Measurements from ENCODE around the gene KCTD13. TPM values are rescaled to one million over a fixed set of nuclear protein-coding genes. Genes with fewer than 3 reads are reported as not detected.

The KCTD13 gene
- total RNA-seq, 1 donor from 2014 or later: 31.4 TPM

- DNase-seq (ENCODE audit: low spot score, unreplicated experiment): no peak
- Mint-ChIP-seq H3K9me3 (ENCODE audit: low read depth) (no peaks in the 10 kb centered on the region), H3K4me3 (ENCODE audit: low read depth) (no peak overlapping the region), H3K4me1 (ENCODE audit: low read depth) (peaks cover 26% of the 10 kb centered on the region), H3K27ac (no peak overlapping the region), H3K27me3 (no peaks in the 10 kb centered on the region), H3K36me3 (ENCODE audit: insufficient read depth) (peaks cover 1% of the 10 kb centered on the region)
- no peak for TF ChIP-seq CTCF (IDR thresholded peaks at IDR 0.05; ENCODE audit: unreplicated experiment)
These were observed 3.0 kb downstream of the KCTD13 start for GRCh38 chr16:29922986-29923501.

- H3K4me3 Mint-ChIP-seq (ENCODE audit: low read depth): no peak overlapping the region
These were observed 3.7 kb downstream of the KCTD13 start for GRCh38 chr16:29922326-29922725.

GRCh38 chr16:29921034-29921385 is 5.0 kb downstream of the KCTD13 start:
- TF ChIP-seq CTCF (IDR thresholded peaks at IDR 0.05; ENCODE audit: unreplicated experiment): no peak
- H3K36me3 Mint-ChIP-seq (ENCODE audit: insufficient read depth): peaks cover 8% of the 10 kb centered on the region
- no peak for DNase-seq (ENCODE audit: low spot score, unreplicated experiment)
- no peak overlapping the region for H3K4me3 Mint-ChIP-seq (ENCODE audit: low read depth)
- peaks cover 8% of the 10 kb centered on the region for H3K4me1 Mint-ChIP-seq (ENCODE audit: low read depth)
- H3K27ac Mint-ChIP-seq: no peak overlapping the region
- H3K9me3 Mint-ChIP-seq (ENCODE audit: low read depth): no peaks in the 10 kb centered on the region
- H3K27me3 Mint-ChIP-seq: no peaks in the 10 kb centered on the region

More at GRCh38 chr16:29922326-29922725, 3.7 kb downstream of the KCTD13 start:
- peaks cover 20% of the 10 kb centered on the region for H3K4me1 Mint-ChIP-seq (ENCODE audit: low read depth)
- no peak overlapping the region for H3K27ac Mint-ChIP-seq
- DNase-seq (ENCODE audit: low spot score, unreplicated experiment): no peak
- TF ChIP-seq CTCF (IDR thresholded peaks at IDR 0.05; ENCODE audit: unreplicated experiment): no peak
- H3K27me3 Mint-ChIP-seq: no peaks in the 10 kb centered on the region
- peaks cover 3% of the 10 kb centered on the region for H3K36me3 Mint-ChIP-seq (ENCODE audit: insufficient read depth)
- H3K9me3 Mint-ChIP-seq (ENCODE audit: low read depth): no peaks in the 10 kb centered on the region

DNA sequence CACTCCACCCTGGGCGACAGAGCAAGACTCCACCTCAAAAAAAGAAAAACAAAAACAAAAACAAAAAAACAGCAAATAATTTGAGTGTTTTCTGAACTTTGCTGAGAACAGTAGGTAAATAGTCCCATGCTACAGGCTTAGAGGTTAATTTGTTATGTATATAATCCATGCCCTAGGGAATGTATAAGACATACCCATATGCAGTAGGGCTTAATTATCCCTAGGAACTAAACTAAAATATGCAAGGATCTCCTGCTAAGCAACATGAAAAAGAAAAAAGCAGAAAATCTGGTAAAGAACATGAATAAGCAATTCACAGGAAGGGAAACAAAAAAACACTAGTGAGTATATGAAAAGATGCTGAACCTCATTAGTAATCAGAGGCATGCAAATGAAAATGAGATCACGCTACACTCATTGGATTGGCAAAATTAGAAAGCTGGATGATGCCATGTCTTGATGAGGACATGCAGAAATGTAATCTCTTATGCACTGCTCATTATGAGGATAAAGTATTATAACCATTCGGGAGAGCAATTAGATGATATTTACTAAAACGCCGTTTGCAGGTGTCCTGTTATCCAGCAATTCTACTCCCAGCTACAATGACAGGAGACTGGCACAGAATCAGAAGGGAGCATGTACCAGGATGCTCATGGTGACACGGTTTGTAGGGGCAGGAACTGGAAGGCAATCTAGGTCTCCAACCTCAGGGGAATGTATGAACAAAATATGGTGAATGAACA is 5.6 kb downstream of the KCTD13 start:
- Mint-ChIP-seq H3K27ac (no peak overlapping the region), H3K36me3 (ENCODE audit: insufficient read depth) (peaks cover 12% of the 10 kb centered on the region), H3K27me3 (no peaks in the 10 kb centered on the region), H3K4me3 (ENCODE audit: low read depth) (no peak overlapping the region), H3K4me1 (ENCODE audit: low read depth) (peaks cover 12% of the 10 kb centered on the region), H3K9me3 (ENCODE audit: low read depth) (no peaks in the 10 kb centered on the region)
- DNase-seq (ENCODE audit: low spot score, unreplicated experiment): no peak
- TF ChIP-seq CTCF (IDR thresholded peaks at IDR 0.05; ENCODE audit: unreplicated experiment): no peak

DNA sequence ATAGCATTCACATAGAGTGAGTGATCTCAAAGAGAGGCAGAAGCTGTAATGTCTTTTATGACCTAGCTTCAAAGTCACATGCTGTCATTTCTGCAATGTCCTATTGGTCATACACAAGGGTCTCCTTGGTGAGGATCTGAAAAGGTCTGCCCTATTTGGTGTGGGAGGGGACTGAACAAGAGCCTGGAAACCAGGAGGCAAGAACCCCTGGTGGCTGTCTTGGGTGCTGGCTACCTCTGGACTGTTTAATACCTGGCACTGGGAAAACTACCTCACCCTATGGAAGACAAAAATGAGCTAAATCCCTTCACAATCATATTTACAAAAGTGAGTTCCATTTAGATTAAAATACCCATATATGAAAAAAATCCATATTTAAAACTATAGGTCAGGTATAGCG is 9.0 kb downstream of the KCTD13 start:
- H3K9me3 Mint-ChIP-seq (ENCODE audit: low read depth): no peaks in the 10 kb centered on the region
- H3K27ac Mint-ChIP-seq: no peak overlapping the region
- no peak for DNase-seq (ENCODE audit: low spot score, unreplicated experiment)
- H3K27me3 Mint-ChIP-seq: no peaks in the 10 kb centered on the region
- no peak for TF ChIP-seq CTCF (IDR thresholded peaks at IDR 0.05; ENCODE audit: unreplicated experiment)
- H3K36me3 Mint-ChIP-seq (ENCODE audit: insufficient read depth): peaks cover 14% of the 10 kb centered on the region
- no peak overlapping the region for H3K4me3 Mint-ChIP-seq (ENCODE audit: low read depth)
- H3K4me1 Mint-ChIP-seq (ENCODE audit: low read depth): peaks cover 4% of the 10 kb centered on the region

All from progenitor cell of endocrine pancreas (in vitro differentiated cells).